ENCODE measurements around the gene BCOR. TPM values are rescaled to one million over a fixed set of nuclear protein-coding genes. Genes with fewer than 3 reads are reported as not detected.

Gene BCOR
- total RNA-seq, 4 donors from 2014 or later: 23.8 to 37.5 (median 31.1) TPM

DNA sequence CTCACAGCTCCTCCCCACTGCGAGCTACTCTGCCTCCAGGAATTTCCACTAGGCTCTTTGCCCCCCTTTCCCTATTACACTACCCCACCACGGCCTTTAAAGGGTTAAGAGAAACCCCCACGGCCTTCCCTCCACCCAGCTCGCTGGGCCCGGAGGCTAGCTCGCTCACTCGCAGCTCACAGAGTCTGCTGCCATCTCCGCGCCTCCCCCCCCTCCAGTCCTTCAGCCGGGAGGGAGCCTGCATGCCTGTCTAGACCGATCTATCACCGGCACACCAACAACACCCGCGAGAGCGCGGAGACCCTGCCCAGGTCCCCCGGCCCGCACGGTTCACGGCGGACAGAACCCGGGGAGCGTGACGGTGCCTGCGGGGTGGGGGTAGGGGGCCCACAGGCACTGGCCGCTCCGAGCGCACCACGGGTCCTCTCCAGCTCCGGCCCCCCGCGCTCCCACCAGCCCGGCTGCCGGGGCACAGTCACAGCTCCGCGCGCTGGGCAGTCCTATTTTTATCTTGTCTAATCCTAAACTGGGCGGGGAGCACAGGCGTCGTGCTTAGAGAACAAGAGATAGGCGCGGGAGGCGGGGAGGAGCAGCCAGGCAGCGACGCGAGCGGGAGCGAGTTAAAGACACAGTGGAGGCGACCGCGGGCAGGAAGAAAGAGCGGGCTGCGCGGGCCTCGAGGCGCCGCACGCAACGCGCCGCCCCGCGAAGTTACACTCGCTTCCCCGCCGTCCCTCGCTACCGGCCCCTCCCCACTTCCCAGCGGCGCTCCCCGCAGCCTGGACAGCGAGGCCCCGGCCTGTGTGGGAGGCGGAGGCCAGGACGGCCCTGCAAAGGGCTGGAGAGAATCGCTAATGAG, 3.5 kb downstream of the BCOR start:
- TF ChIP-seq CTCF (IDR thresholded peaks at IDR 0.05) (no peak), POLR2A (IDR thresholded peaks at IDR 0.05) (no peak)
- intact Hi-C loops (cut with DNase I; ENCODE audit: low total_unique reads): no loop called here
- peak; percentile 51 to 90 for DNase-seq (ENCODE audit: low spot score in 2 of 2)
- H3K4me3 ChIP-seq (ENCODE audit: low read depth, poor library complexity, severe bottlenecking): peak overlapping the region; percentile 12
- WGBS, 2 donors: 2 to 8% methylated on average over 9 to 17 of the region's 76 CpGs

- no peak overlapping the region for H3K4me3 ChIP-seq (ENCODE audit: low read depth, poor library complexity, severe bottlenecking)
- TF ChIP-seq POLR2A (IDR thresholded peaks at IDR 0.05) (no peak), CTCF (IDR thresholded peaks at IDR 0.05) (no peak)
- intact Hi-C loops (cut with DNase I; ENCODE audit: low total_unique reads): no loop called here
- DNase-seq (ENCODE audit: low spot score in 2 of 2): no peak
- WGBS, 2 donors: 39 to 50% methylated on average over 10 of the region's 10 CpGs
Observed at GRCh38 chrX:40093586-40093985, 4.2 kb downstream of the BCOR start.

DNA sequence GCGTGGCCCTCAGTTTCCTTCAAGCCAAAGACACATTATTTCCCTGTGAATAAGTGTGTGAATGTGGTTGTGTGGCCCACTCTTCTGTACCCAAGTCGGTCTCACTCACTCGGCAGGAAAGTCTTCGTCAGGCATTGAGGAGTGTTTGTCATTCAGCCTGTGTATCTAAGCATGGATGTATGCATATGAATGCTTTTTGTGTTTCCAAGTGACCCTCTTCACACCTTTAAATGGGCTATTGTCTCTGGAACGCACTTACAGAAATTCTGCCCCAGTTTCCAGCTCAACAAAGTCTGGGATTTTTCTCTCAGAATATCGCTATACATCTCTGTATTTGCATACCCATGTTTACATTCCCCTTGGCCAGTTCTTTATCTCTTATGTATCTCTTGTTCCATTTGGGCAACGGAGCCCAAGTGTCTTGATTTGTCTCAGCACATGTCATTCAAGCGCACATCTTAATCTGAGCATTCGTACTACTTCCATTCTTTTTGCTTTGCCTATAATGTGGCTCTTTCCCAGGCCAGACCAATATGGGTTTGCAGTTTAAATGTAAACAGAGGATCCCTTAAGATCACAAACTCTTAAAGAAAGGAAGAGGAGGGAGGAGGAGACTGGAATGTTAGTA, 4.8 kb downstream of the BCOR start:
- 47 to 88% methylated on average over 9 of the region's 9 CpGs for WGBS, 2 donors
- TF ChIP-seq POLR2A (IDR thresholded peaks at IDR 0.05): no peak
- TF ChIP-seq CTCF (IDR thresholded peaks at IDR 0.05): no peak
- intact Hi-C loops (cut with DNase I; ENCODE audit: low total_unique reads): no loop called here
- no peak for DNase-seq (ENCODE audit: low spot score in 2 of 2)
- no peak overlapping the region for H3K4me3 ChIP-seq (ENCODE audit: low read depth, poor library complexity, severe bottlenecking)

DNA sequence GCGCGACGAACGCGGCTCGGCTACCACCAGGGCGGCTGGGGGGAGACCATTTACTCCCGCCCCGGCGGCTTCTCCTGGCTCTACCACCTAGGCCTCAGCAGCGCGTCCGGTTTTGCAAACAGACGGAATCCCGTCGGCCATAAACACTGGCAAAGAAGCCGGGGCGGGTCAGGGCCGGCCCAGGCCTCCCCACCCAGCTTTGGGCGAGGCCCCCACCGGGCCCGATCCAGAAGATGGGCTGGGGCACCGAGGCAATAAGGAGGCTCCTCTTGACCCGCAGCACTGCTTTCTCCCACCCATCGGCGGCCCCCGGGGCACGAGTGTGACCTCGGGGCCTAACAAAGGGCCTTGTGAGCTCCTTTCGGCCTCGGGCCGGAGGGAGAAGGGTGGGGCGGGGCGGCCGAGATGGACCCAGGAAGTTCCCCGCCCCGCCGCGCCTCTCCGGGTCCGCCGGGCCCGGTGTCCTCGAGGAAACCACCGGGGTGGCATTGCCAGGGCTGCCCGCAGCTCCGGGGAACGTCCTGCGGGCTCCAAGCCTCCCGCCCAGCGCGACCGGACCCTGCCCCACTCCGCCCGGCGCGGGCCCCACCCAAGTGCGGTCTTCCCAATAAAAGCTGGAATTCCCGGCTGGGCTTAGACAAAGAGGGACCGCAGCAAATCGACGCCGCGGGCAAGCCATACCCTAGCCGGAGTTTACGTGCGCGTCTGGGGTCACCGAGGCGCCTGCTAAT, 5.9 kb downstream of the BCOR start:
- intact Hi-C loops (cut with DNase I; ENCODE audit: low total_unique reads): no loop called here
- WGBS, 2 donors: 37 to 59% methylated on average over 31 to 63 of the region's 70 CpGs
- DNase-seq (ENCODE audit: low spot score in 2 of 2): no peak
- no peak for TF ChIP-seq CTCF (IDR thresholded peaks at IDR 0.05)
- TF ChIP-seq POLR2A (IDR thresholded peaks at IDR 0.05): no peak
- no peak overlapping the region for H3K4me3 ChIP-seq (ENCODE audit: low read depth, poor library complexity, severe bottlenecking)

GRCh38 chrX:40090961-40091360, 6.8 kb downstream of the BCOR start:
- 42 to 73% methylated on average over 7 of the region's 7 CpGs for WGBS, 2 donors
- DNase-seq (ENCODE audit: low spot score in 2 of 2): no peak
- intact Hi-C loops (cut with DNase I; ENCODE audit: low total_unique reads): no loop called here
- H3K4me3 ChIP-seq (ENCODE audit: low read depth, poor library complexity, severe bottlenecking): no peak overlapping the region
- TF ChIP-seq CTCF (IDR thresholded peaks at IDR 0.05): no peak
- no peak for TF ChIP-seq POLR2A (IDR thresholded peaks at IDR 0.05)
